Panc1 (cell line): Measurements from ENCODE around the gene OLIG1. TPM values are rescaled to one million over a fixed set of nuclear protein-coding genes. Genes with fewer than 3 reads are reported as not detected.

Experiments used
- ATAC-seq: fragments of 200-7000 bp; cut with Tn5 transposase; 2 replicates; pipeline ENCODE4 v1.9.1; 2020; ENCODE audit warnings: mild to moderate bottlenecking, moderate library complexity
- BruUV-seq: library from RNA; stranded (reverse); fragments of 400-500 nt; replicated peaks from 2 replicates; lab custom pipeline; 2021; lab: Mats Ljungman, UMichigan
- CTCF ChIA-PET: fragments of 300-600 bp; sonication (Branson Sonifier 250); formaldehyde crosslinking; loops from one replicate; lab custom pipeline; 2022; ENCODE audit warnings: antibody characterized with exemption; lab: Charles Lee
- POLR2A ChIA-PET: fragments of 300-600 bp; sonication (Branson Sonifier 250); formaldehyde crosslinking; loops from one replicate; lab custom pipeline; 2022; ENCODE audit warnings: antibody characterized with exemption; lab: Charles Lee
- DNase-seq: peaks from one replicate; pipeline ENCODE4 v3.0.0-alpha.2; 2010; ENCODE audit warnings: low read depth, low spot score
- H3K27ac ChIP-seq: 2 replicates; pipeline ENCODE4 v1.5.1; 2011; ENCODE audit warnings: mild to moderate bottlenecking, low read length, inconsistent platforms
- H3K27me3 ChIP-seq: fragments of 200-500 bp; sonication (Bioruptor generic); 2 replicates; pipeline ENCODE4 v1.6.0; 2014; ENCODE audit warnings: low read length, inconsistent platforms; ENCODE audit not compliant: control insufficient read depth, insufficient read depth
- H3K36me3 ChIP-seq: fragments of 200-500 bp; sonication (Bioruptor generic); 2 replicates; pipeline ENCODE4 v1.5.1; 2014; ENCODE audit warnings: inconsistent platforms, mild to moderate bottlenecking, low read length, moderate library complexity; ENCODE audit not compliant: control insufficient read depth, insufficient read depth
- H3K4me1 ChIP-seq: 2 replicates; pipeline ENCODE4 v1.5.1; 2011; ENCODE audit warnings: inconsistent platforms, mild to moderate bottlenecking, low read length, moderate library complexity; ENCODE audit not compliant: control insufficient read depth, insufficient read depth
- H3K4me3 ChIP-seq, 2 experiments: 2 replicates each; pipeline ENCODE4 v1.5.1; 2011 to 2012; ENCODE audit warnings: low read depth in 2 of 2, low read length in 2 of 2, mild to moderate bottlenecking in 2 of 2, inconsistent platforms in 1 of 2, moderate library complexity in 1 of 2
- H3K9me3 ChIP-seq: fragments of 200-500 bp; sonication (Bioruptor generic); 2 replicates; pipeline ENCODE4 v1.5.1; 2014; ENCODE audit warnings: low read depth, mild to moderate bottlenecking, inconsistent platforms, low read length, moderate library complexity; ENCODE audit not compliant: control insufficient read depth, insufficient read depth
- CTCF ChIP-seq: fragments of 450-650 bp; IDR thresholded peaks from 2 replicates; pipeline ENCODE4 v1.5.1; 2017; ENCODE audit warnings: mild to moderate bottlenecking
- POLR2AphosphoS5 ChIP-seq: IDR thresholded peaks from 2 replicates; pipeline ENCODE4 v1.6.1; 2012; ENCODE audit warnings: mild to moderate bottlenecking, low read depth, low read length, moderate library complexity
- REST ChIP-seq, 2 experiments: IDR thresholded peaks; 2 replicates each; pipeline ENCODE4 v1.6.1; 2011 to 2012; ENCODE audit warnings: low read depth in 2 of 2, control low read depth in 1 of 2, low read length in 1 of 2, mild to moderate bottlenecking in 1 of 2, moderate library complexity in 1 of 2; ENCODE audit not compliant: insufficient read depth in 1 of 2
- SIN3A ChIP-seq: IDR thresholded peaks from 2 replicates; pipeline ENCODE4 v1.6.1; 2012; ENCODE audit warnings: low read depth, mild to moderate bottlenecking, low read length, moderate library complexity, borderline replicate concordance; ENCODE audit not compliant: insufficient read depth
- TCF7L2 ChIP-seq: IDR thresholded peaks from 2 replicates; pipeline ENCODE4 v1.6.1; 2011; ENCODE audit warnings: mild to moderate bottlenecking, low read depth, low read length, inconsistent platforms
- in situ Hi-C: cut with HindIII; loops from 2 replicates; pipeline ENCODE4 v1.10.0; 2016; ENCODE audit warnings: low sequenced_read_pairs, low pct_unique_long_range_greater_than_20kb
- intact Hi-C: fragments of 100-400 bp; cut with micrococcal nuclease; formaldehyde crosslinking; loops from one replicate; pipeline ENCODE4 v1.10.0; 2022; ENCODE audit not compliant: unreplicated experiment
- total RNA-seq: library from RNA; stranded (reverse); gene quantifications from one replicate; pipeline ENCODE4 v1.2.1, GENCODE V29; 2021; ENCODE audit not compliant: unreplicated experiment

The OLIG1 gene
- total RNA-seq, 1 experiment from 2014 or later, result 0.21 TPM

- ChIA-PET CTCF (interaction anchor here (0.5 kb wide), 1 partner anchor 357 kb away, joined by 7 read pairs; no protein-coding TSS in a partner anchor), POLR2A (no interaction called here)
- Histone ChIP-seq H3K4me1 (no peaks in the 10 kb centered on the region), H3K9me3 (no peaks in the 10 kb centered on the region), H3K27me3 (peaks cover 4% of the 10 kb centered on the region; the same call in 1 of the 2 replicates), H3K36me3 (no peaks in the 10 kb centered on the region), H3K4me3 (no peak overlapping the region), H3K27ac (no peak overlapping the region)
- TF ChIP-seq POLR2AphosphoS5, result no peak
- TF ChIP-seq REST (IDR thresholded peaks at IDR 0.05; ENCODE audit: insufficient read depth in 1 of 2, low read depth in 2 of 2, low read length in 1 of 2), result no peak
- TF ChIP-seq TCF7L2, result no peak
- no peak for TF ChIP-seq CTCF
- TF ChIP-seq SIN3A, result no peak
- no TSS peak for BruUV-seq
- DNase-seq (no peak), ATAC-seq (no peak)
- in situ Hi-C loops (no loop called here), intact Hi-C loops (no loop called here)
Observed at GRCh38 chr21:33025106-33025488, 44.8 kb upstream of the OLIG1 start.

GRCh38 chr21:33025489-33026442 lies 44.2 kb upstream of the OLIG1 start, which contains the start of gene OLIG2:
Gene OLIG2 (plus strand): TSS chr21:33025935. CDS start chr21:33026863, 928 bp downstream.
- CTCF ChIA-PET, result interaction anchor here (0.5 kb wide), 1 partner anchor 356 kb away, joined by 7 read pairs; no protein-coding TSS in a partner anchor
- intact Hi-C loops, result no loop called here
- no peak for TF ChIP-seq REST (IDR thresholded peaks at IDR 0.05; ENCODE audit: insufficient read depth in 1 of 2, low read depth in 2 of 2, low read length in 1 of 2)
- TF ChIP-seq POLR2AphosphoS5, result no peak
- no peak for TF ChIP-seq TCF7L2
- TF ChIP-seq SIN3A, result no peak
- no peak for TF ChIP-seq CTCF

More at GRCh38 chr21:33025489-33026442, 44.2 kb upstream of the OLIG1 start, which contains the start of gene OLIG2:
- ATAC-seq, result no peak
- Histone ChIP-seq H3K27ac (no peak within 1 kb of the TSS), H3K27me3 (peaks cover 4% of the 10 kb centered on the region; the same call in 1 of the 2 replicates), H3K4me1 (no peaks in the 10 kb centered on the region), H3K9me3 (no peaks in the 10 kb centered on the region), H3K36me3 (no peaks in the 10 kb centered on the region), H3K4me3 (no peak within 1 kb of the TSS)
- POLR2A ChIA-PET, result interaction anchor here (0.5 kb wide), 1 partner anchor 380 kb away, joined by 8 read pairs; no protein-coding TSS in a partner anchor
- DNase-seq, result no peak
- in situ Hi-C loops, result no loop called here
- BruUV-seq, result no TSS peak
